ENCODE data around the gene PXN.

Gene PXN

GRCh38 chr12:120172053-120172452, 93.5 kb downstream of the PXN start:
- no peak for DNase-seq (ENCODE audit: low spot score)

- no peak for DNase-seq (ENCODE audit: low spot score)
Observed at GRCh38 chr12:120170631-120171030, 94.9 kb downstream of the PXN start.

GRCh38 chr12:120169946-120170345, 95.6 kb downstream of the PXN start:
- no peak for DNase-seq (ENCODE audit: low spot score)

GRCh38 chr12:120168337-120168736, 97.2 kb downstream of the PXN start:
- no peak for DNase-seq (ENCODE audit: low spot score)

DNA sequence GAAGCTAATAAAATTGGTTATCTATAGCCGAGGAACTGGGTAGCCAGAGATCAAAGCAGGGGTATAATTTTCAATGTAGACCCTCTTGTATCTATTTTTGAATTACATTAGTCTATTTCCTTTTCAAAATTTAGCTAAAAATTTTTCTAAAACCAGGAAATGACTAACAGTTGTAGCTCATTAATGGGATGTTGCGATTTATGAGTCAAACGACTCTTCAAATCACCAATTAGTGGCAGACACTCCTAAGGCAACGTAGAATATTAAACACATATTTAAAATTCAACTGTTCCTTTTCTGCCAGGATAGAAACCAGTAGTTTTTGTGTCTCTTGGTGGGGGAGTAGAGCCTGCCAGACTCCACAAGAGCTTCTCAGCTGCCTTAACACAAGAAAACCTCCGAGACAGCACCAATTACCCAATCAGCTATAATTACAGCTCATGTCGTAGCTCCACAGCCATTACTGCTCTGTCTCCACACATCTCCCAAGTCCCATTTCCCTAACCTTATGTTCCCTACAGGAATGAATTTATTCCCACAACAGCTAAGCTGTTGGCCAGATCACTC, 97.9 kb downstream of the PXN start:
- DNase-seq (ENCODE audit: low spot score) = no peak

DNA sequence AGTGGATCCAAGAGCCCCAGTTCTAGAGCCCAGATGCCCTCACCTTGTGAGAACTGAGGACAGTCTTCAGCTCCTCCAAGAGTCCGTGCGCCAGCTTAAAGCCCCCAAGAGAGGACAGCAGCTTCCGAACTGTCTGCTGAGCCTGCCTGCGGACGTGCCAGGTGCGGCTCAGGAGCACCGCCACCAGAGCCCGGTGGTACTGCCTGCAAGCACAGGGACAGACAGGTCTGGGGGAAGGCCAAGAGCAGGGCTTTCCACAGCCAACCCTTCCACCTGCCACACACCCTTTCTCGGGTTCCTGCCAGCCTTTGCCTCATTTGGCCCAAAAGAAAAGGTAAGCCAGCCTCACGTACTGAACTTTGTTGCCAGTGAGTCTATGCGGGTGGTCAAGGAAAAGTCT, 101.2 kb downstream of the PXN start:
- no peak for DNase-seq (ENCODE audit: low spot score)

DNA sequence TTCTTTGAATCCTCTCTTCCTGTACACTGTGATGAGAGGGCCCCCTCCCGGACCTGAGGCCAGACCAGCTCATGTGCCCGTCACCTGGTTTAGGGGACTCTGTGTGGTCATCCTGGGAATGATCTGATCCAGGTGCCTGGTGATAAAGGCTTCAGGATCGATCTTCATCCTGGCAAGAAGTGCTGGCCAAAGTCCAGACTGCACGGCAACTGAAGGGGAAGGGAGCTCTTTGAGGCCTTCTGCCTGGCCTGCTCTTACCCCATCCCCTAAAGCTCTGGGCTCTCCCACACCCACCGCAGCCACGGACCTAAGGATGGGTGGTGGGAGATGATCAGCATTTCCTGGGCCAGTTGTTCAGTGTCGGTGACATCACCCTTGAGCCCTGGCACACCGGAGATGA, 102.8 kb downstream of the PXN start:
- DNase-seq (ENCODE audit: low spot score) = no peak

DNA sequence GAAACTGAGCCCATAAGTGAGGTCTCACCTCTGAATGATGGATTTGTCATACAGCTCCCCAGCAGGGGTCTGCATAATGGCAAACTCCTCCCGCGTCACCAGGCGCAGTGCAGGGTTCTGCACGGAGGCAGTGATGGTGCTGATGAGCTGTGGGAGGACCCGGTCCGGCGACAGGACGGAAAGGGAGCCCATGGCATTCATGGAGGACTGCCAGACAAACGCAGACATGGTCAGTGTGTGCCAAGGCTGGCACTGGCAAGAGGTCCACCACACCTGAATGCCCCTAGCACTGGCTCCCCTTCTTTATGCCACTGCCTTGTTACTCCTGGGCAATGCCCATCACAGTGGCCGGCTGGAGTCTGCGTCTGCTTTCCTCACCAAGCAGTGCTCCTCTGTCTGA, 103.7 kb downstream of the PXN start:
- no peak for DNase-seq (ENCODE audit: low spot score)
